HEK293 (cell line): ENCODE results near the gene MAP1S.

Experiments
- CTCF ChIA-PET: fragments of 350-600 bp; formaldehyde crosslinking; extraction: SDS; loops from one replicate; lab custom pipeline; 2021; ENCODE audit warnings: antibody characterized with exemption; lab: Yijun Ruan, JAX
- POLR2A ChIA-PET: fragments of 300-600 bp; formaldehyde crosslinking; extraction: SDS; loops from one replicate; lab custom pipeline; 2020; ENCODE audit warnings: antibody characterized with exemption, inconsistent platforms; lab: Yijun Ruan, JAX
- H3K27ac ChIP-seq: fragments of 200-500 bp; sonication (Bioruptor generic); 2 replicates; pipeline ENCODE4 v1.5.1; 2014; ENCODE audit warnings: low read depth, low read length, control low read depth, inconsistent platforms; ENCODE audit errors: extremely low read depth
- H3K36me3 ChIP-seq, 2 experiments: fragments of 200-500 bp in 1 of 2; sonication (Bioruptor generic) in 1 of 2; 1 replicate in 1 of 2; 2 replicates in 1 of 2; pipeline ENCODE4 v1.5.1; 2014 to 2017; ENCODE audit warnings: inconsistent platforms in 2 of 2, low read length in 2 of 2; ENCODE audit not compliant: control insufficient read depth in 2 of 2, insufficient read depth in 1 of 2
- H3K4me1 ChIP-seq: fragments of 200-500 bp; sonication (Bioruptor generic); 2 replicates; pipeline ENCODE4 v1.5.1; 2014; ENCODE audit warnings: mild to moderate bottlenecking, low read length, inconsistent platforms; ENCODE audit not compliant: control insufficient read depth, insufficient read depth
- H3K4me3 ChIP-seq: 2 replicates; pipeline ENCODE4 v1.5.1; 2011; ENCODE audit warnings: low read depth, mild to moderate bottlenecking, control low read depth, low read length, moderate library complexity
- H3K9me3 ChIP-seq: fragments of 200-500 bp; sonication (Bioruptor generic); 2 replicates; pipeline ENCODE4 v1.5.1; 2014; ENCODE audit warnings: low read depth, low read length, inconsistent platforms; ENCODE audit not compliant: control insufficient read depth, insufficient read depth
- FEZF1 ChIP-seq: fragments of 450-650 bp; formaldehyde crosslinking; IDR thresholded peaks from 2 replicates; pipeline ENCODE4 v1.5.1; 2016; ENCODE audit warnings: missing biosample characterization, missing genetic modification characterization
- HOXC10 ChIP-seq: sonication (generic); formaldehyde crosslinking; IDR thresholded peaks from 2 replicates; pipeline ENCODE4 v1.8.1; 2023; ENCODE audit warnings: mild to moderate bottlenecking, missing genetic modification reagents
- INSM2 ChIP-seq: fragments of 450-650 bp; formaldehyde crosslinking; IDR thresholded peaks from 2 replicates; pipeline ENCODE4 v1.5.1; 2016; ENCODE audit warnings: missing biosample characterization, missing genetic modification characterization
- KLF7 ChIP-seq: fragments of 450-650 bp; formaldehyde crosslinking; IDR thresholded peaks from 2 replicates; pipeline ENCODE4 v1.5.1; 2016; ENCODE audit warnings: missing biosample characterization, missing genetic modification characterization, borderline replicate concordance
- KLF9 ChIP-seq: fragments of 450-650 bp; formaldehyde crosslinking; IDR thresholded peaks from 2 replicates; pipeline ENCODE4 v1.5.1; 2016; ENCODE audit warnings: missing biosample characterization, missing genetic modification characterization, low read depth
- MEIS1 ChIP-seq: sonication (generic); formaldehyde crosslinking; IDR thresholded peaks from 2 replicates; pipeline ENCODE4 v1.8.1; 2022; ENCODE audit warnings: missing genetic modification reagents, mild to moderate bottlenecking, borderline replicate concordance
- PATZ1 ChIP-seq: fragments of 450-650 bp; formaldehyde crosslinking; IDR thresholded peaks from 2 replicates; pipeline ENCODE4 v1.5.1; 2016; ENCODE audit warnings: missing biosample characterization, missing genetic modification characterization
- SCRT1 ChIP-seq: fragments of 450-650 bp; formaldehyde crosslinking; IDR thresholded peaks from 2 replicates; pipeline ENCODE4 v1.5.1; 2016; ENCODE audit warnings: missing biosample characterization, missing genetic modification characterization, borderline replicate concordance
- TRIM28 ChIP-seq: IDR thresholded peaks from 2 replicates; pipeline ENCODE4 v1.6.1; 2011; ENCODE audit warnings: low read length, control low read depth, borderline replicate concordance
- ZBTB17 ChIP-seq: fragments of 450-650 bp; formaldehyde crosslinking; IDR thresholded peaks from 2 replicates; pipeline ENCODE4 v1.5.1; 2016; ENCODE audit warnings: missing biosample characterization, missing genetic modification characterization
- ZEB2 ChIP-seq: fragments of 450-650 bp; formaldehyde crosslinking; IDR thresholded peaks from 2 replicates; pipeline ENCODE4 v1.5.1; 2016; ENCODE audit warnings: missing biosample characterization, missing genetic modification characterization
- ZFHX2 ChIP-seq: fragments of 450-650 bp; formaldehyde crosslinking; conservative IDR thresholded peaks from 2 replicates; pipeline ENCODE4 v1.5.1; 2016; ENCODE audit warnings: missing biosample characterization, missing genetic modification characterization
- ZFP69B ChIP-seq: fragments of 450-650 bp; formaldehyde crosslinking; IDR thresholded peaks from 2 replicates; pipeline ENCODE4 v1.5.1; 2016; ENCODE audit warnings: missing biosample characterization, missing genetic modification characterization
- ZNF280D ChIP-seq: fragments of 450-650 bp; formaldehyde crosslinking; IDR thresholded peaks from 2 replicates; pipeline ENCODE4 v1.5.1; 2016; ENCODE audit warnings: missing biosample characterization, missing genetic modification characterization
- ZNF311 ChIP-seq: fragments of 450-650 bp; formaldehyde crosslinking; IDR thresholded peaks from 2 replicates; pipeline ENCODE4 v1.5.1; 2017; ENCODE audit warnings: missing biosample characterization, missing genetic modification characterization, borderline replicate concordance
- ZNF341 ChIP-seq: fragments of 450-650 bp; formaldehyde crosslinking; IDR thresholded peaks from 2 replicates; pipeline ENCODE4; 2016; ENCODE audit warnings: low read depth, missing biosample characterization, missing genetic modification characterization
- ZNF37A ChIP-seq: fragments of 450-650 bp; IDR thresholded peaks from 2 replicates; pipeline ENCODE4 v1.5.1; 2018; ENCODE audit warnings: missing biosample characterization, missing genetic modification characterization
- ZNF571 ChIP-seq: fragments of 450-650 bp; formaldehyde crosslinking; IDR thresholded peaks from 2 replicates; pipeline ENCODE4 v1.5.0; 2017; ENCODE audit warnings: missing biosample characterization, missing genetic modification characterization
- ZNF658 ChIP-seq: fragments of 450-650 bp; formaldehyde crosslinking; IDR thresholded peaks from 2 replicates; pipeline ENCODE4; 2016; ENCODE audit warnings: missing biosample characterization, missing genetic modification characterization
- ZNF704 ChIP-seq: fragments of 450-650 bp; formaldehyde crosslinking; IDR thresholded peaks from 2 replicates; pipeline ENCODE4 v1.5.1; 2016; ENCODE audit warnings: missing biosample characterization, missing genetic modification characterization
- ZNF76 ChIP-seq: fragments of 450-650 bp; formaldehyde crosslinking; IDR thresholded peaks from 2 replicates; pipeline ENCODE4; 2016; ENCODE audit warnings: low read depth, missing biosample characterization, missing genetic modification characterization, borderline replicate concordance
- ZNF785 ChIP-seq: fragments of 450-650 bp; formaldehyde crosslinking; IDR thresholded peaks from 2 replicates; pipeline ENCODE4 v1.5.1; 2016; ENCODE audit warnings: missing biosample characterization, missing genetic modification characterization
- ZNF791 ChIP-seq: fragments of 450-650 bp; formaldehyde crosslinking; IDR thresholded peaks from 2 replicates; pipeline ENCODE4 v1.5.1; 2016; ENCODE audit warnings: missing biosample characterization, missing genetic modification characterization
- ZNF843 ChIP-seq: fragments of 450-650 bp; formaldehyde crosslinking; IDR thresholded peaks from 2 replicates; pipeline ENCODE4 v1.5.1; 2016; ENCODE audit warnings: missing biosample characterization, missing genetic modification characterization
- ZSCAN4 ChIP-seq: fragments of 450-650 bp; formaldehyde crosslinking; IDR thresholded peaks from 2 replicates; pipeline ENCODE4 v1.5.1; 2017; ENCODE audit warnings: missing biosample characterization, missing genetic modification characterization

Gene MAP1S

GRCh38 chr19:17718947-17719711 is at the start of gene MAP1S (continued):
- TF ChIP-seq ZEB2, result no peak; the same call in 1 of the 2 replicates
- peak; percentile 82 for TF ChIP-seq KLF9
- peak; percentile 73 for TF ChIP-seq ZFHX2
- 0 out of 2 replicates have a peak, but pooled peaks have one; percentile 48 for TF ChIP-seq KLF7 (tag by site-specific recombination)
- TF ChIP-seq ZNF791, result no peak
- no peak for TF ChIP-seq SCRT1 (tag by site-specific recombination)
- TF ChIP-seq ZBTB17 (tag by site-specific recombination), result peak; percentile 94
- TF ChIP-seq ZNF843, result 0 out of 2 replicates have a peak, but pooled peaks have one; percentile 44
- TF ChIP-seq INSM2 (tag by site-specific recombination), result no peak
- TF ChIP-seq ZNF280D (tag by site-specific recombination), result no peak
- no peak for TF ChIP-seq ZNF37A

- POLR2A ChIA-PET, result no interaction called here
- H3K36me3 ChIP-seq, result no peaks in the 10 kb centered on the region
- H3K4me3 ChIP-seq, result no peak overlapping the region
- no peaks in the 10 kb centered on the region for H3K9me3 ChIP-seq
- no peaks in the 10 kb centered on the region for H3K4me1 ChIP-seq
- no peak overlapping the region for H3K27ac ChIP-seq
- CTCF ChIA-PET, result interaction anchor here (0.5 to 0.7 kb wide), 2 partner anchors 66 to 254 kb away, joined by 3 read pairs; no protein-coding TSS in a partner anchor
- TF ChIP-seq FEZF1 (tag by site-specific recombination) (no peak), ZNF704 (no peak), PATZ1 (tag by site-specific recombination) (no peak), ZNF341 (tag by site-specific recombination) (no peak), ZNF658 (no peak), ZNF76 (tag by site-specific recombination) (peak; percentile 81), ZNF311 (tag by site-specific recombination) (no peak), TRIM28 (peak; percentile 97), HOXC10 (CRISPR knock-in tag) (no peak), ZSCAN4 (no peak), ZNF571 (no peak), INSM2 (tag by site-specific recombination) (no peak), ZFP69B (no peak), ZNF785 (tag by site-specific recombination) (no peak), MEIS1 (CRISPR knock-in tag) (no peak)
These were observed 47.4 kb upstream of the MAP1S start for GRCh38 chr19:17671906-17672305.
